Panc1 (cell line): ENCODE measurements around the gene STXBP1.

Experiments used
- CTCF ChIP-seq: fragments of 450-650 bp; IDR thresholded peaks from 2 replicates; pipeline ENCODE4 v1.5.1; 2017; ENCODE audit warnings: mild to moderate bottlenecking
- POLR2AphosphoS5 ChIP-seq: IDR thresholded peaks from 2 replicates; pipeline ENCODE4 v1.6.1; 2012; ENCODE audit warnings: mild to moderate bottlenecking, low read depth, low read length, moderate library complexity
- REST ChIP-seq, 2 experiments: IDR thresholded peaks; 2 replicates each; pipeline ENCODE4 v1.6.1; 2011 to 2012; ENCODE audit warnings: low read depth in 2 of 2, control low read depth in 1 of 2, low read length in 1 of 2, mild to moderate bottlenecking in 1 of 2, moderate library complexity in 1 of 2; ENCODE audit not compliant: insufficient read depth in 1 of 2
- TCF7L2 ChIP-seq: IDR thresholded peaks from 2 replicates; pipeline ENCODE4 v1.6.1; 2011; ENCODE audit warnings: mild to moderate bottlenecking, low read depth, low read length, inconsistent platforms

- TF ChIP-seq CTCF: no peak
- TF ChIP-seq POLR2AphosphoS5: no peak
- no peak for TF ChIP-seq REST (IDR thresholded peaks at IDR 0.05; ENCODE audit: insufficient read depth in 1 of 2, low read depth in 2 of 2, low read length in 1 of 2)
- TF ChIP-seq TCF7L2: no peak
Observed at GRCh38 chr9:127667127-127667844, 55.2 kb downstream of the STXBP1 start.
